ENCODE data around the gene COPB2. TPM values are rescaled to one million over a fixed set of nuclear protein-coding genes. Genes with fewer than 3 reads are reported as not detected.

Gene COPB2
- total RNA-seq, 4 donors from 2014 or later, result 38.9 to 43.4 (median 42.1) TPM

DNA sequence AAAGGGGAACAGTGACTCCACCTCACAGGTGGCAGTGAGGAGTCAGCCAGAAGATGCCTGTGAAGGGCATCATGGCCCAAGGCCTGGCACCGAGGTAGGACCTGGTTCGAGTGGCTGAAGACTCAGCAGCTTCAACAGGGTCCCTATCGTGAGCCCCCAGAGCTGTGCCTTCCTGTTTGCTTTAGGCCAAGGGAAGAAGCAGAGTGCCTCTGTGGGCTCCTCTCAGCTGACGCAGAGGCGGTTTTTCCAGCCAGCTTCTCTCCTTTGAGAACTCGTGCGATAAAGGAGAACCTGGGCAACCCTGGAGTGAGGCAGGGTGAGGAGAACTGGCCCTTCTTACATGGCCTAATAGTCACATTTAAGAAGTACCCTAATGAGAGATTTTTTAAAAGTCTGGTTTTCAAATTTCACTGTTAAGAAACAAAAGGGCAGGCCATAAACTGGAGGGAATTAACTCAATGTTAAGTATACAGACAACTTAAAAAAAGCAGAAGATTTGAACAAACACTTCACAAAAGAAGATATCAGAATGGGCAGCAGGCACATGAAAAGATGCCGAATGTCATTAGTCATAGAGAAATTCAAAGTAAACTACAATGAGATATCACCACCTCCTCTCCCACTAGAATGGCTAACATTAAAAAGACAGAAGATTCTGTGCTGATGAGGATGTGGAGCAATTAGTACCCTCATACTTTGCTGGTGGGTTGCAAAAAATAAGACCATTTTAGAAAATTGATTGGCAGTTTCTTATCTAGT lies 68.7 kb downstream of the COPB2 start:
- Histone ChIP-seq H3K4me1 (no peaks in the 10 kb centered on the region), H3K27ac (no peak overlapping the region), H3K9me3 (no peaks in the 10 kb centered on the region), H3K36me3 (no peaks in the 10 kb centered on the region), H3K27me3 (no peaks in the 10 kb centered on the region), H3K4me3 (no peak overlapping the region)
- intact Hi-C loops (cut with DNase I; ENCODE audit: low total_unique reads) (loop anchor here (10.0 kb wide), 1 partner anchor 726 kb away; the partner anchor contains the start of gene CEP70), in situ Hi-C loops (cut with MboI; ENCODE audit: low sequenced_read_pairs in 4 of 4) (loop anchor here in 3 of 4 donors (10.0 to 25.0 kb wide), 3 partner anchors 208 to 383 kb away; partner anchors contain the start of genes FOXL2 (in 1 of the 3) and FOXL2NB (in 1 of the 3))
- DNase-seq (no peak), ATAC-seq (no peak)
- TF ChIP-seq, protein P1, sequence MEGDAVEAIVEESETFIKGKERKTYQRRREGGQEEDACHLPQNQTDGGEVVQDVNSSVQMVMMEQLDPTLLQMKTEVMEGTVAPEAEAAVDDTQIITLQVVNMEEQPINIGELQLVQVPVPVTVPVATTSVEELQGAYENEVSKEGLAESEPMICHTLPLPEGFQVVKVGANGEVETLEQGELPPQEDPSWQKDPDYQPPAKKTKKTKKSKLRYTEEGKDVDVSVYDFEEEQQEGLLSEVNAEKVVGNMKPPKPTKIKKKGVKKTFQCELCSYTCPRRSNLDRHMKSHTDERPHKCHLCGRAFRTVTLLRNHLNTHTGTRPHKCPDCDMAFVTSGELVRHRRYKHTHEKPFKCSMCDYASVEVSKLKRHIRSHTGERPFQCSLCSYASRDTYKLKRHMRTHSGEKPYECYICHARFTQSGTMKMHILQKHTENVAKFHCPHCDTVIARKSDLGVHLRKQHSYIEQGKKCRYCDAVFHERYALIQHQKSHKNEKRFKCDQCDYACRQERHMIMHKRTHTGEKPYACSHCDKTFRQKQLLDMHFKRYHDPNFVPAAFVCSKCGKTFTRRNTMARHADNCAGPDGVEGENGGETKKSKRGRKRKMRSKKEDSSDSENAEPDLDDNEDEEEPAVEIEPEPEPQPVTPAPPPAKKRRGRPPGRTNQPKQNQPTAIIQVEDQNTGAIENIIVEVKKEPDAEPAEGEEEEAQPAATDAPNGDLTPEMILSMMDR (IDR thresholded peaks at IDR 0.05 in 4 of 5, conservative IDR thresholded peaks at IDR 0.05 in 1 of 5), result no peak
- TF ChIP-seq POLR2A (IDR thresholded peaks at IDR 0.05), result no peak

DNA sequence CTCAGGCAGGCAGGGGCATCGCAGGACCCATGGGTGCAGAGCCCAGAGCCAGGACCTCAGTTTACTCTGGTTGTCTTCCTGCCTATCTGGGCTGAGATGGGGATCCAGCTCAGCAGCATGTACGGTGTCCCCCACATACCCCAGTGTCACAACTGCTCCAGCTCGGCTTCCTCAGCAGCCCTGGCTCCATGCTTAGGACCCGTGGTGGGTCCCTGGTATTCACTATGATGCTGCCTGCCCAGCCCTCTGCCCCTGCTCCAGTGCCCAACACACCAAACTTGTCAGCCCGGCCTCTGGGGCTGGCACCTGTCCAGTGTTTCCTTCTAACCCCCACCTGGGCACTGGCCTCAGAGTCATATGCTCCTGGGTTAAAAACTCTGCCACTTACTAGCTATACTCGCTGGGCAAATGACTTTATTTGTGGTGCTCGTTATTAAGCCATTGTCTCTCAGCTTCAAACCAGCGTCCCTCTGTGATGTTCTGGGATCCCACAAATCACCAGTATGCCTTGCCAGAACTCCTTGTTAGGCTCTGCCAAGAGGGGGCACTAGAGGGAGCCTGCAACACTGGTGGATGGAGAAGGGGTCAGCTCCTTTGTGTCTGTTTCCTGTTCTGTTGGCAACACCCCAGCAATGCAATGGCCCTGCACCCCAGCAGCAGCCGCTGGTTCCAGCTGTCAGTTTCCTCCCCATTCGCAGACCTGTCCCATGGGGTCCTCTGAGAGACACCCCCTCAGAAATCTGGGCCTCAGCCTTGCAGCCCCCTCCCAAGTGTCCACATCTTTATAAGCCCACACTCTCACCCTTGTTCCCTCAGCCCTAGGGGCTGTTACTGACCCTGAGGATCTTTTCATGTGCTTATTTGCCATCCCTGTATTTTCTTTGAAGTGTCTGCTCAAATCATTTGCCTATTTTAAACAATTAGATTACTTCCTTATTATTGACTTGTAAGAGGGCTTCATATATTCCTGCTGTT lies 69.7 kb downstream of the COPB2 start:
- no peak for ATAC-seq
- Histone ChIP-seq H3K27ac (no peak overlapping the region), H3K4me1 (no peaks in the 10 kb centered on the region), H3K36me3 (no peaks in the 10 kb centered on the region), H3K9me3 (no peaks in the 10 kb centered on the region), H3K4me3 (no peak overlapping the region), H3K27me3 (no peaks in the 10 kb centered on the region)
- DNase-seq, result no peak
- intact Hi-C loops (cut with DNase I; ENCODE audit: low total_unique reads), result loop anchor here (10.0 kb wide), 1 partner anchor 725 kb away; the partner anchor contains the start of gene CEP70
- TF ChIP-seq, protein P1 (IDR thresholded peaks at IDR 0.05 in 4 of 5, conservative IDR thresholded peaks at IDR 0.05 in 1 of 5), result no peak
- TF ChIP-seq POLR2A (IDR thresholded peaks at IDR 0.05), result no peak
- in situ Hi-C loops (cut with MboI; ENCODE audit: low sequenced_read_pairs in 4 of 4), result loop anchor here in 3 of 4 donors (10.0 to 25.0 kb wide), 3 partner anchors 207 to 382 kb away; partner anchors contain the start of genes FOXL2 (in 1 of the 3) and FOXL2NB (in 1 of the 3)

DNA sequence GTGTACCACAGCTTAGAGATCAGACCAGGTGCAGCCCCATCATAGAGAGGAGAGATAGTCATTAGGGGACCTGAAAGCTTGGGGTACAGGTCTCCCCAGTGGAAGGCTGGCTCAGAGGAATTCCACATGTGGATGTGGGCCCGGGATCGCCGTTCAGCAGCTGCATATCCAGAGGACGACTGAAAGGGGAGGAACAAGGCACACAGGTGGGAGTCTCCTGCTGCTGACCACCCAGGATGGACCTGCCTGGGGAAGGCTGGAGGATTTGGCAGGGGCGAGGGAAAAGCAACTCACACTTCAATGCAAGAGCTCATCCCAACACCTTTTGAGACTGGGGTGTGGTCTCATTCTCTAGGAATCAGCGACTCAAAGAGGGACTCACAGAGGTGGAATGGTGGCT lies 70.6 kb downstream of the COPB2 start:
- intact Hi-C loops (cut with DNase I; ENCODE audit: low total_unique reads), result no loop called here
- no peak for DNase-seq
- Histone ChIP-seq H3K27ac (no peak overlapping the region), H3K4me1 (no peaks in the 10 kb centered on the region), H3K36me3 (no peaks in the 10 kb centered on the region), H3K9me3 (no peaks in the 10 kb centered on the region), H3K4me3 (no peak overlapping the region), H3K27me3 (peaks cover 0 to under 1% (median 0%) of the 10 kb centered on the region in 3 donors)
- no peak for TF ChIP-seq POLR2A (IDR thresholded peaks at IDR 0.05)
- TF ChIP-seq, protein P1 (IDR thresholded peaks at IDR 0.05 in 4 of 5, conservative IDR thresholded peaks at IDR 0.05 in 1 of 5), result no peak
- no peak for ATAC-seq
- in situ Hi-C loops (cut with MboI; ENCODE audit: low sequenced_read_pairs in 4 of 4), result loop anchor here in 2 of 4 donors (25.0 kb wide), 2 partner anchors 207 to 382 kb away; partner anchors contain the start of genes FOXL2 (in 1 of the 2) and FOXL2NB (in 1 of the 2)

DNA sequence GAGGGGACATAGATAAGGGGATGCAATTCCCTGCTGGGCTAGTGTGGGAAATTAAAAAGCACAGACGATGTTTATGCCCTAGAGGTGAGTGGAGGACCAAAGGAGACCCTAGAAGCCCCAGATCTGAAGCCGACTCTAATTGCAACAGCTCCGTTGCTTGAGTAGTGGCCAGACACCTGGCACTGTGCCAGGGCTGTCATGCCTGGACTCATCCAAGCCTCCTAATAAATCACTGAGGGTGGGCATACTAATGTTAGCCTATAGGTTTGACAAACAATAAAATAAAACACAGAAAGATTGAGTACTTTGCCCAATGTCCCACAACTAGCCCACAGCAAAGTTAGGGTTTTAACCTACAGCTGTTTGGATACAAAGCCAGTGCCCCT lies 71.0 kb downstream of the COPB2 start:
- H3K4me1 ChIP-seq, result no peaks in the 10 kb centered on the region
- no peak overlapping the region for H3K27ac ChIP-seq
- H3K36me3 ChIP-seq, result no peaks in the 10 kb centered on the region
- H3K4me3 ChIP-seq, result no peak overlapping the region
- H3K9me3 ChIP-seq, result no peaks in the 10 kb centered on the region
- intact Hi-C loops (cut with DNase I; ENCODE audit: low total_unique reads) (no loop called here), in situ Hi-C loops (cut with MboI; ENCODE audit: low sequenced_read_pairs in 4 of 4) (loop anchor here in 2 of 4 donors (25.0 kb wide), 2 partner anchors 206 to 381 kb away; partner anchors contain the start of genes FOXL2 (in 1 of the 2) and FOXL2NB (in 1 of the 2))
- peaks cover 0 to 2% (median 0%) of the 10 kb centered on the region in 3 donors for H3K27me3 ChIP-seq
- ATAC-seq, result no peak
- no peak for DNase-seq
- TF ChIP-seq, protein P1 (IDR thresholded peaks at IDR 0.05 in 4 of 5, conservative IDR thresholded peaks at IDR 0.05 in 1 of 5), result no peak
- TF ChIP-seq POLR2A (IDR thresholded peaks at IDR 0.05), result no peak

Measured in gastrocnemius medialis (tissue), 4 donors.